Peyer's patch (tissue), 4 donors: Measurements from ENCODE around the gene MBIP. TPM values are rescaled to one million over a fixed set of nuclear protein-coding genes. Genes with fewer than 3 reads are reported as not detected.

ENCODE experiments used
- DNase-seq, 3 donors: peaks; one replicate each; pipeline ENCODE4 v3.0.0-alpha.2; 2017 to 2019
- H3K27ac ChIP-seq, 4 donors: fragments of 200-600 bp; sonication (generic); one replicate each; pipeline ENCODE4 v1.5.1; 2016 to 2019
- H3K27me3 ChIP-seq, 2 donors: fragments of 200-600 bp; sonication (generic); one replicate each; pipeline ENCODE4 v1.5.1; 2019
- H3K36me3 ChIP-seq, 3 donors: fragments of 200-600 bp; sonication (generic); one replicate each; pipeline ENCODE4 v1.5.1; 2016 to 2019
- H3K4me1 ChIP-seq, 4 donors: fragments of 200-600 bp; sonication (generic); one replicate each; pipeline ENCODE4 v1.5.1; 2016 to 2019
- H3K4me3 ChIP-seq, 4 donors: fragments of 200-600 bp; sonication (generic); 1 replicate in 3 of 4; 2 replicates in 1 of 4; pipeline ENCODE4 v1.5.1; 2016 to 2019; ENCODE audit warnings: mild to moderate bottlenecking in 1 of 4
- H3K9me3 ChIP-seq, 4 donors: fragments of 200-600 bp; sonication (generic); one replicate each; pipeline ENCODE4 v1.5.1; 2016 to 2019; ENCODE audit warnings: mild to moderate bottlenecking in 1 of 4
- POLR2A ChIP-seq, 2 donors: fragments of 450-650 bp; IDR thresholded peaks; one replicate each; pipeline ENCODE4 v1.5.1; 2017; ENCODE audit warnings: antibody characterized with exemption in 2 of 2, mild to moderate bottlenecking in 2 of 2, moderate library complexity in 2 of 2
- total RNA-seq, 4 donors: library from RNA; depleted of rRNA; stranded (reverse); fragments of >200 nt; gene quantifications; one replicate each; pipeline ENCODE4 v1.1.0, GENCODE V29; 2016
- TF ChIP-seq, protein P1 (sequence below), 6 experiments: fragments of 450-650 bp in 4 of 6; fragments of 200-600 bp in 2 of 6; sonication (generic) in 1 of 6; IDR thresholded peaks; one replicate each; pipeline ENCODE4 v1.5.1; 2017 to 2019; ENCODE audit warnings: antibody characterized with exemption in 6 of 6, mild to moderate bottlenecking in 3 of 6, moderate library complexity in 1 of 6

Gene MBIP
- total RNA-seq, 4 donors from 2014 or later = 11.9 to 34.7 (median 17.7) TPM

DNA sequence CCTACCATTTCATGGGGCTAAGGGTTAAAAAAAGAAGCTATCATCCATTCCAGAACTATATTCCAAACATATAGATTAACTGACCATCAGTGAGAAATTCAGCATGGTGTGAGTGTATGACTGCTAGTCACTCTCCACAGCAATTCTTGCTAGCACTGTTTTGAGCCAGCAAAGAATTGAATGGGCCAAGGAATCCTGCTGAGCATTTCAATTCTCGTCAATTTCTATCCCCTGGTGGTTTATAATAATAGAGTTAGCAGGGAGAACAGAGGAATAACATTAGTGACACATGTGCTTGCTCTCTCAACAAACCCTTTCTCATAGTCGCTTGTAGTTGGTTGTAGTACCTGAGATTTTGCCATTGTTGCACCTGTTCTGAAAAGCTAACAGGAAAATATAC lies 7.2 kb downstream of the MBIP start:
- Histone ChIP-seq H3K9me3 (no peaks in the 10 kb centered on the region), H3K4me1 (no peaks in the 10 kb centered on the region), H3K4me3 (no peak overlapping the region), H3K27ac (no peak overlapping the region), H3K36me3 (peaks cover 0 to 42% (median 3%) of the 10 kb centered on the region in 3 donors), H3K27me3 (no peaks in the 10 kb centered on the region)
- DNase-seq = no peak
- TF ChIP-seq, protein P1, sequence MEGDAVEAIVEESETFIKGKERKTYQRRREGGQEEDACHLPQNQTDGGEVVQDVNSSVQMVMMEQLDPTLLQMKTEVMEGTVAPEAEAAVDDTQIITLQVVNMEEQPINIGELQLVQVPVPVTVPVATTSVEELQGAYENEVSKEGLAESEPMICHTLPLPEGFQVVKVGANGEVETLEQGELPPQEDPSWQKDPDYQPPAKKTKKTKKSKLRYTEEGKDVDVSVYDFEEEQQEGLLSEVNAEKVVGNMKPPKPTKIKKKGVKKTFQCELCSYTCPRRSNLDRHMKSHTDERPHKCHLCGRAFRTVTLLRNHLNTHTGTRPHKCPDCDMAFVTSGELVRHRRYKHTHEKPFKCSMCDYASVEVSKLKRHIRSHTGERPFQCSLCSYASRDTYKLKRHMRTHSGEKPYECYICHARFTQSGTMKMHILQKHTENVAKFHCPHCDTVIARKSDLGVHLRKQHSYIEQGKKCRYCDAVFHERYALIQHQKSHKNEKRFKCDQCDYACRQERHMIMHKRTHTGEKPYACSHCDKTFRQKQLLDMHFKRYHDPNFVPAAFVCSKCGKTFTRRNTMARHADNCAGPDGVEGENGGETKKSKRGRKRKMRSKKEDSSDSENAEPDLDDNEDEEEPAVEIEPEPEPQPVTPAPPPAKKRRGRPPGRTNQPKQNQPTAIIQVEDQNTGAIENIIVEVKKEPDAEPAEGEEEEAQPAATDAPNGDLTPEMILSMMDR (IDR thresholded peaks at IDR 0.05) = no peak
- no peak for TF ChIP-seq POLR2A (IDR thresholded peaks at IDR 0.05)

DNA sequence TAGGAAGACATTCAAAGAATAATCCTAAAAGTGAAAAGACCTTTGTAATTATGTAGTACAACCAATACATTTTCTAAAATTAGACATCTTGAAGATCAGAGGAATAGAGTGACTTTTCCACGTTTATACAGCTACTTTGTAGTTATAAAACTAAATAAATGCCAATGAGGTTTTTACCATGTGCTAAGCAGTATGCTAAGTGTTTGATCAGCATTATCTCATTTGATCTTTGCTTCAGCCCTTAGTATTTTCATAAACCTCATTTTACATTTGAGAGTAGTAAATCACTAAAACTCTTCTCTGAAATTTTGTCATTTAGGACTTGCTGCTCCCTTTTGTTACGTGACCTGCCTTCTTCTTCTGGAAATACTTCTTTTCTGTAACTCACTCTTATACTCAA lies 13.6 kb downstream of the MBIP start:
- TF ChIP-seq, protein P1 (IDR thresholded peaks at IDR 0.05) = no peak
- no peak for TF ChIP-seq POLR2A (IDR thresholded peaks at IDR 0.05)
- Histone ChIP-seq H3K4me3 (no peak overlapping the region), H3K4me1 (no peaks in the 10 kb centered on the region), H3K9me3 (no peaks in the 10 kb centered on the region), H3K27ac (no peak overlapping the region), H3K27me3 (no peaks in the 10 kb centered on the region), H3K36me3 (peaks cover 0 to 81% (median 3%) of the 10 kb centered on the region in 3 donors)
- DNase-seq = no peak

DNA sequence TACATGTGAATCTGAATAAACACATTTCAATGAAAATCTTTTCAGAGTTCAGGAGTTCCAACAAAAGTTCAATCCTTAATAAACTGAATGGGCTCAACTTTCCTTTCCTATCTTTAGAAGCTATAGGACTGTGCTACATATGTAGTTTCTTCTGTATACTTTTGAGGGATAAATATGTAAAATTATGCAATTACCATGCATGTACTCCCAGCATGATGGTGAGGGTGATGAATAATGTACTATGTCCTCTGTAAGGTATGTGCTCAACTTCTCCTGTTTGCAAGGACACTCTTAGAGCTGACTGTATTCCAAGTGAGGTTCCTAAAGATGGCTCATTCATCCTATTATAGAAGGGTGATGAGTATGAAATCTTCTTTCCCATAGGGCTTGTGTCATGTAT lies 15.5 kb downstream of the MBIP start:
- Histone ChIP-seq H3K36me3 (peaks cover 0 to 71% (median 3%) of the 10 kb centered on the region in 3 donors), H3K27me3 (no peaks in the 10 kb centered on the region), H3K27ac (no peak overlapping the region), H3K9me3 (no peaks in the 10 kb centered on the region), H3K4me1 (no peaks in the 10 kb centered on the region), H3K4me3 (no peak overlapping the region)
- TF ChIP-seq, protein P1 (IDR thresholded peaks at IDR 0.05) = no peak
- no peak for TF ChIP-seq POLR2A (IDR thresholded peaks at IDR 0.05)
- DNase-seq = no peak

DNA sequence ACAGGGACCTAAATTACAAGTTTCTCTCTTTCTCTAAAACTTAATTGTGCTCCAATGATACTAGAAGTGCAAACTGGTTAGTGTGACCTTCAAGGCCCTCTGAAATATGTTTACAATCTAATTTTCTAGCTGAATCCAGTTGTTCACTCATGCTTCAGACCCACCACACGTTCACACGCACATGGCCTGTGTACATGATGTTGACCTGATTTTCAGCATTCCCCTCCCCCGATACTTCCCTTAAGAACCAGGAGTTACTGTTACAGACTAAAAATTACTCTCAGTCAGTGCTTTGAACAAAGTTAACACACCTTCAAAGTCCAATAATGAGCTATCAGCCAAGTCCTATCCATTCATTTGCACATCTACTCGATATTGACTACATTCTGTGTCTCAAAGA lies 16.5 kb downstream of the MBIP start:
- H3K9me3 ChIP-seq = no peaks in the 10 kb centered on the region
- H3K36me3 ChIP-seq = peaks cover 0 to 71% (median 0%) of the 10 kb centered on the region in 3 donors
- H3K4me1 ChIP-seq = no peaks in the 10 kb centered on the region
- no peak overlapping the region for H3K27ac ChIP-seq
- no peak for DNase-seq
- no peak overlapping the region for H3K4me3 ChIP-seq
- no peaks in the 10 kb centered on the region for H3K27me3 ChIP-seq
- TF ChIP-seq POLR2A (IDR thresholded peaks at IDR 0.05) = no peak
- TF ChIP-seq, protein P1 (IDR thresholded peaks at IDR 0.05) = no peak

DNA sequence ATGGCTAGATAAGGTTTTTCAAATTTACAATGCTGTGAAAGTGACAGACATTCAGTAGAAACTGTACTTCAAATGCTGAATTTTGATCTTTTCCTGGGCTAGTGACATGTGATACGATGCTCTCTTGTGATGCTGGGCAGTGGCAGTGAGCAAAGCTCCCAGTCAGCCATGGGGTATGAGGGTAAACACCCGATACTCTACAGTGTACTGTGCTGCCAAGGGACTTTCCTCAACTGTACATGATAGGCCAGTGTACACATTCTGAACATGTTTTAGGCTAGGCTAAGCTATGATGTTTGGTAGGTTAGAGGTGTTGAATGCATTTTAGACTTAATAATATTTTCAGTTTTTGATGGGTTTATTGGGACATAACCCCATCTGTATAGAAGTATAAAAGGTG lies 17.6 kb downstream of the MBIP start:
- DNase-seq = no peak
- H3K27ac ChIP-seq = no peak overlapping the region

More for the DNA sequence above, 17.6 kb downstream of the MBIP start:
- no peaks in the 10 kb centered on the region for H3K4me1 ChIP-seq
- no peak overlapping the region for H3K4me3 ChIP-seq
- TF ChIP-seq, protein P1 (IDR thresholded peaks at IDR 0.05) = no peak
- no peak for TF ChIP-seq POLR2A (IDR thresholded peaks at IDR 0.05)
- no peaks in the 10 kb centered on the region for H3K27me3 ChIP-seq
- H3K9me3 ChIP-seq = no peaks in the 10 kb centered on the region
- peaks cover 0 to 71% (median 0%) of the 10 kb centered on the region in 3 donors for H3K36me3 ChIP-seq
